ENCODE results near the gene DNAJC3. TPM values are rescaled to one million over a fixed set of nuclear protein-coding genes. Genes with fewer than 3 reads are reported as not detected.
A peak's percentile ranks its signal among the peaks of the same experiment; 100 is the strongest.
"Not testable (repeated sequence)": the region's sequence is repeated elsewhere in the genome, so short reads cannot be mapped to it uniquely, and the experiment has no call there.

Gene DNAJC3
- total RNA-seq, 1 donor: 85.1 TPM

GRCh38 chr13:95684418-95684817 lies 7.5 kb downstream of the DNAJC3 start:
- no peak for DNase-seq (ENCODE audit: low read depth)
- TF ChIP-seq CTCF (IDR thresholded peaks at IDR 0.05; ENCODE audit: insufficient read depth, low read depth, low read length): no peak

GRCh38 chr13:95684960-95685359 lies 8.0 kb downstream of the DNAJC3 start:
- not testable (repeated sequence) for H3K4me3 ChIP-seq (ENCODE audit: low read depth, low read length); DNase-seq (ENCODE audit: low read depth)

More at GRCh38 chr13:95684418-95684817, 7.5 kb downstream of the DNAJC3 start:
- H3K4me3 ChIP-seq (ENCODE audit: low read depth, low read length): no peak overlapping the region

GRCh38 chr13:95689582-95689926 lies 12.6 kb downstream of the DNAJC3 start:
- DNase-seq (ENCODE audit: low read depth): no peak
- no peak overlapping the region for H3K4me3 ChIP-seq (ENCODE audit: low read depth, low read length)

GRCh38 chr13:95690986-95691385 lies 14.0 kb downstream of the DNAJC3 start:
- H3K4me3 ChIP-seq (ENCODE audit: low read depth, low read length); DNase-seq (ENCODE audit: low read depth): not testable (repeated sequence)

More at GRCh38 chr13:95689582-95689926, 12.6 kb downstream of the DNAJC3 start:
- no peak for TF ChIP-seq CTCF (IDR thresholded peaks at IDR 0.05; ENCODE audit: insufficient read depth, low read depth, low read length)

- no peak for TF ChIP-seq CTCF (IDR thresholded peaks at IDR 0.05; ENCODE audit: insufficient read depth, low read depth, low read length)
- no peak for DNase-seq (ENCODE audit: low read depth)
These were observed 20.2 kb downstream of the DNAJC3 start for GRCh38 chr13:95697052-95697680.

GRCh38 chr13:95698047-95698749 lies 21.3 kb downstream of the DNAJC3 start:
- DNase-seq (ENCODE audit: low read depth): peak; percentile 36
- no peak overlapping the region for H3K4me3 ChIP-seq (ENCODE audit: low read depth, low read length)
- TF ChIP-seq CTCF (IDR thresholded peaks at IDR 0.05; ENCODE audit: insufficient read depth, low read depth, low read length): peak; percentile 47

More at GRCh38 chr13:95697052-95697680, 20.2 kb downstream of the DNAJC3 start:
- no peak overlapping the region for H3K4me3 ChIP-seq (ENCODE audit: low read depth, low read length)

- DNase-seq (ENCODE audit: low read depth): no peak
- no peak overlapping the region for H3K4me3 ChIP-seq (ENCODE audit: low read depth, low read length)
- no peak for TF ChIP-seq CTCF (IDR thresholded peaks at IDR 0.05; ENCODE audit: insufficient read depth, low read depth, low read length)
These were observed 26.6 kb downstream of the DNAJC3 start for GRCh38 chr13:95703576-95703975.

GRCh38 chr13:95704510-95704909 lies 27.6 kb downstream of the DNAJC3 start:
- no peak overlapping the region for H3K4me3 ChIP-seq (ENCODE audit: low read depth, low read length)
- peak; percentile 44 for TF ChIP-seq CTCF (IDR thresholded peaks at IDR 0.05; ENCODE audit: insufficient read depth, low read depth, low read length)
- DNase-seq (ENCODE audit: low read depth): no peak

All from fibroblast of villous mesenchyme (primary cell).